Dermis microvascular lymphatic vessel endothelial cell (primary cell): Measurements from ENCODE around the gene CCDC121. TPM values are rescaled to one million over a fixed set of nuclear protein-coding genes. Genes with fewer than 3 reads are reported as not detected.
"Not testable (repeated sequence)": the region's sequence is repeated elsewhere in the genome, so short reads cannot be mapped to it uniquely, and the experiment has no call there.

Experiments used
- DNase-seq, 2 donors: peaks; one replicate each; pipeline versions ENCODE4 v3.0.0 to v3.0.0-alpha.2; 2010; ENCODE audit warnings: low read depth in 2 of 2
- total RNA-seq: library from RNA; depleted of rRNA; stranded (reverse); fragments of >200 nt; gene quantifications from 2 replicates; pipeline ENCODE4 v1.2.1, GENCODE V29; 2014

The CCDC121 gene
- total RNA-seq, 1 donor from 2014 or later = 1.0 TPM

- DNase-seq = no peak
Observed at GRCh38 chr2:27636766-27637165, 8.0 kb upstream of the CCDC121 start.

- DNase-seq = no peak
Observed at GRCh38 chr2:27634291-27634690, 5.5 kb upstream of the CCDC121 start.

- not testable (repeated sequence) for DNase-seq
Observed at GRCh38 chr2:27630257-27630656, 1.4 kb upstream of the CCDC121 start.

- DNase-seq = peak in 1 of 2 donors; percentile 62
Observed at GRCh38 chr2:27627963-27628766, 647 bp downstream of the CCDC121 start.

- peak in 1 of 2 donors; percentile 31 for DNase-seq
Observed at GRCh38 chr2:27626921-27627320, 1.9 kb downstream of the CCDC121 start.

GRCh38 chr2:27626323-27626722 lies 2.5 kb downstream of the CCDC121 start:
- DNase-seq = not testable (repeated sequence)

- no peak for DNase-seq
Observed at GRCh38 chr2:27624943-27625342, 3.9 kb downstream of the CCDC121 start.

GRCh38 chr2:27622921-27623384 lies 5.9 kb downstream of the CCDC121 start:
- peak in 1 of 2 donors; percentile 26 for DNase-seq

GRCh38 chr2:27621524-27621923 lies 7.3 kb downstream of the CCDC121 start:
- no peak for DNase-seq

- DNase-seq = no peak
Observed at GRCh38 chr2:27615316-27615715, 13.5 kb downstream of the CCDC121 start.

- DNase-seq = no peak
Observed at GRCh38 chr2:27613985-27614384, 14.8 kb downstream of the CCDC121 start.

GRCh38 chr2:27606611-27607010 lies 22.2 kb downstream of the CCDC121 start:
- DNase-seq = no peak

- DNase-seq = no peak
Observed at GRCh38 chr2:27596627-27597026, 32.2 kb downstream of the CCDC121 start.

- DNase-seq = not testable (repeated sequence)
Observed at GRCh38 chr2:27595412-27595811, 33.4 kb downstream of the CCDC121 start.

- DNase-seq = not testable (repeated sequence)
Observed at GRCh38 chr2:27594020-27594703, 34.6 kb downstream of the CCDC121 start.

GRCh38 chr2:27593240-27593639 lies 35.6 kb downstream of the CCDC121 start:
- DNase-seq = no peak

GRCh38 chr2:27591745-27592144 lies 37.1 kb downstream of the CCDC121 start:
- no peak for DNase-seq

- no peak for DNase-seq
Observed at GRCh38 chr2:27588308-27588707, 40.5 kb downstream of the CCDC121 start.

- no peak for DNase-seq
Observed at GRCh38 chr2:27587025-27587424, 41.8 kb downstream of the CCDC121 start.

- DNase-seq = no peak
Observed at GRCh38 chr2:27584597-27584996, 44.2 kb downstream of the CCDC121 start.

- peak in 1 of 2 donors; percentile 29 for DNase-seq
Observed at GRCh38 chr2:27583390-27583915, 45.4 kb downstream of the CCDC121 start.

GRCh38 chr2:27582695-27583389 lies 46.0 kb downstream of the CCDC121 start, which contains the start of gene ZNF512:
Gene ZNF512, plus strand, starts transcription at chr2:27583042. Its CDS starts 71 bp downstream, at chr2:27583113.
- peak; percentile 73 to 84 for DNase-seq
